ENCODE data around the gene OR6K3. TPM values are rescaled to one million over a fixed set of nuclear protein-coding genes. Genes with fewer than 3 reads are reported as not detected.

OR6K3 gene
- polyA plus RNA-seq, 2 of the 4 experiments (the other 2 are of a cell fraction), result not detected

DNA sequence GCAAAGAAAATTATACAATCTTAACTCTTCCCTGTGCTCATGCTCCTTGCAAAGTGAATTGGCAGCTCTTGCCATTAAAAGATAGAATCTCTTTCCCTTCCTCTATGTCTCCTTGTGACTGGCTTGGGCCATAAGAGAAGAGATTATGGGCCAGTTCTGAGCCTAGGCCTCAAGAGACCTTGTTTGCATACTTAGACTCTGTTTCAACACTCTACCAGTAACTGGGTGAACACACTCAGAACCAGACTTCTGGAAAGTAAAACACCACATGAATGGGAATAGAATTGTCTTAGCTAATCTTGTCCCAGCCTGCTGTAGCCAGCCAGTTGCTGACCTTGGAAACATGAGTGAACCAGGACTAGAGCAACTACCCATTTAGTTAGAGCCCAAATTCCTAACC, 15.3 kb upstream of the OR6K3 start:
- DNase-seq (ENCODE audit: low read depth in 1 of 2, low spot score in 1 of 2) (no peak), FAIRE-seq (no peak), ATAC-seq (no peak)
- POLR2A ChIA-PET, result no interaction called here
- TF ChIP-seq JUNB (IDR thresholded peaks at IDR 0.05) (no peak), HEYL (CRISPR knock-in tag; IDR thresholded peaks at IDR 0.05) (no peak), TP53 (CRISPR knock-in tag; IDR thresholded peaks at IDR 0.05) (no peak), FOSL2 (IDR thresholded peaks at IDR 0.05) (no peak), FOSL2 (CRISPR knock-in tag; IDR thresholded peaks at IDR 0.05) (no peak), REST (IDR thresholded peaks at IDR 0.05) (no peak), USF2 (IDR thresholded peaks at IDR 0.05) (no peak), POLR2A (IDR thresholded peaks at IDR 0.05; ENCODE audit: low read length) (no peak), EHF (CRISPR knock-in tag; IDR thresholded peaks at IDR 0.05) (no peak), POLR2AphosphoS2 (conservative IDR thresholded peaks at IDR 0.05; ENCODE audit: low read length) (no peak), HES2 (IDR thresholded peaks at IDR 0.05) (no peak)
- TF ChIP-seq, protein P1, sequence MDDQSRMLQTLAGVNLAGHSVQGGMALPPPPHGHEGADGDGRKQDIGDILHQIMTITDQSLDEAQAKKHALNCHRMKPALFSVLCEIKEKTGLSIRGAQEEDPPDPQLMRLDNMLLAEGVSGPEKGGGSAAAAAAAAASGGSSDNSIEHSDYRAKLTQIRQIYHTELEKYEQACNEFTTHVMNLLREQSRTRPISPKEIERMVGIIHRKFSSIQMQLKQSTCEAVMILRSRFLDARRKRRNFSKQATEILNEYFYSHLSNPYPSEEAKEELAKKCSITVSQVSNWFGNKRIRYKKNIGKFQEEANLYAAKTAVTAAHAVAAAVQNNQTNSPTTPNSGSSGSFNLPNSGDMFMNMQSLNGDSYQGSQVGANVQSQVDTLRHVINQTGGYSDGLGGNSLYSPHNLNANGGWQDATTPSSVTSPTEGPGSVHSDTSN (IDR thresholded peaks at IDR 0.05), result no peak
- Histone ChIP-seq H3K4me3 (no peak overlapping the region), H3K9me3 (no peaks in the 10 kb centered on the region), H3K4me1 (no peaks in the 10 kb centered on the region), H3K4me2 (no peak overlapping the region), H3K27ac (no peak overlapping the region)
- CTCF ChIA-PET, result no interaction called here

DNA sequence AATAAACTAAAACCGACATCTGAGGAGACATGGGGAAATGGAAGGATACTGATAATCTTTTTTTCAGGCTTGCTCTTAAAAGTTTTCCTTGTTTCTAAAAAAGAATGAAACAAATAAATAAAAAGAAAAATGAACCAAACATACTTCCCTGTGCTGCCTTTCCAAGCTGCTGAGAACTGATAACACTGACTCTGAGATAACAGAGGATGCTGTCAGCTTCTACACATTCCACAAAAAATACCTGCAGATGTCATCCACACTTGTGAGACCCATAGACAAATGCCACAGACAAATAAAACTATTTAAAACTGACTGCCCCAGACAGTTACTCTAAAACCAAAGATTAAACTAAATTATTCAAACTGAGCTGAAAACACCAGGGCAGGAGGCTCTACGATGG, 12.0 kb upstream of the OR6K3 start:
- Histone ChIP-seq H3K27ac (no peak overlapping the region), H3K9me3 (no peaks in the 10 kb centered on the region), H3K4me3 (no peak overlapping the region), H3K4me2 (no peak overlapping the region), H3K4me1 (no peaks in the 10 kb centered on the region)
- FAIRE-seq (no peak), DNase-seq (ENCODE audit: low read depth in 1 of 2, low spot score in 1 of 2) (no peak), ATAC-seq (no peak)
- POLR2A ChIA-PET, result no interaction called here
- 6% methylated on average over 2 of the region's 2 CpGs for WGBS (ENCODE audit: missing lambda C conversion rate)
- CTCF ChIA-PET, result no interaction called here
- TF ChIP-seq NPAS2 (CRISPR knock-in tag; IDR thresholded peaks at IDR 0.05; ENCODE audit: borderline replicate concordance) (no peak), CHD4 (IDR thresholded peaks at IDR 0.05; ENCODE audit: borderline replicate concordance) (no peak), JUN (IDR thresholded peaks at IDR 0.05) (no peak), SREBF2 (IDR thresholded peaks at IDR 0.05) (no peak), KDM1A (IDR thresholded peaks at IDR 0.05; ENCODE audit: low read depth) (no peak), PHF8 (IDR thresholded peaks at IDR 0.05; ENCODE audit: borderline replicate concordance, low read depth) (no peak), NFE2L2 (conservative IDR thresholded peaks at IDR 0.05; ENCODE audit: low read length) (no peak), TP53 (CRISPR knock-in tag; IDR thresholded peaks at IDR 0.05) (no peak), HOXA7 (CRISPR knock-in tag; IDR thresholded peaks at IDR 0.05) (no peak), ZFP36 (IDR thresholded peaks at IDR 0.05; ENCODE audit: borderline replicate concordance, partially characterized antibody) (no peak), ZNF302 (CRISPR knock-in tag; IDR thresholded peaks at IDR 0.05) (no peak), POLR2A (IDR thresholded peaks at IDR 0.05; ENCODE audit: low read length) (no peak), MAFK (IDR thresholded peaks at IDR 0.05; ENCODE audit: partially characterized antibody) (no peak), ESRRA (IDR thresholded peaks at IDR 0.05; ENCODE audit: borderline replicate concordance, low read length) (no peak), USF2 (IDR thresholded peaks at IDR 0.05) (no peak), EP300 (IDR thresholded peaks at IDR 0.05) (no peak)
- TF ChIP-seq, protein P1 (IDR thresholded peaks at IDR 0.05), result no peak

Measured in A549 (cell line).